Measurements from ENCODE around the gene PIGR.

PIGR gene

GRCh38 chr1:206908038-206908437, 38.2 kb downstream of the PIGR start:
- no peak for DNase-seq

- peak; percentile 67 for DNase-seq
Measured at GRCh38 chr1:206907304-206907991, 38.8 kb downstream of the PIGR start.

GRCh38 chr1:206905295-206906164, 40.7 kb downstream of the PIGR start:
- no peak for DNase-seq

- DNase-seq = no peak
Measured at GRCh38 chr1:206904423-206905142, 41.7 kb downstream of the PIGR start.

- DNase-seq = no peak
Measured at GRCh38 chr1:206903687-206904086, 42.6 kb downstream of the PIGR start.

GRCh38 chr1:206902702-206903101, 43.6 kb downstream of the PIGR start:
- no peak for DNase-seq

- no peak for DNase-seq
Measured at GRCh38 chr1:206901944-206902343, 44.3 kb downstream of the PIGR start.

- no peak for DNase-seq
Measured at GRCh38 chr1:206900149-206900548, 46.1 kb downstream of the PIGR start.

GRCh38 chr1:206899717-206900116, 46.5 kb downstream of the PIGR start:
- no peak for DNase-seq

- DNase-seq = no peak
Measured at GRCh38 chr1:206898915-206899431, 47.3 kb downstream of the PIGR start.

GRCh38 chr1:206898089-206898914, 48.0 kb downstream of the PIGR start:
- DNase-seq = no peak

GRCh38 chr1:206897175-206897574, 49.1 kb downstream of the PIGR start, which contains the start of gene IL24:
Gene IL24, plus strand, starts transcription at chr1:206897443. Its CDS starts 390 bp downstream, at chr1:206897833.
- no peak for DNase-seq

GRCh38 chr1:206896261-206896660, 50.0 kb downstream of the PIGR start:
- DNase-seq = no peak

- peak; percentile 81 for DNase-seq
Measured at GRCh38 chr1:206895837-206896242, 50.4 kb downstream of the PIGR start.

- peak; percentile 96 for DNase-seq
Measured at GRCh38 chr1:206895325-206895724, 50.9 kb downstream of the PIGR start.

- DNase-seq = no peak
Measured at GRCh38 chr1:206893380-206893779, 52.9 kb downstream of the PIGR start.

GRCh38 chr1:206892351-206892984, 53.8 kb downstream of the PIGR start:
- DNase-seq = no peak

- DNase-seq = no peak
Measured at GRCh38 chr1:206891412-206891811, 54.9 kb downstream of the PIGR start.

- no peak for DNase-seq
Measured at GRCh38 chr1:206890125-206891060, 55.9 kb downstream of the PIGR start.

GRCh38 chr1:206887701-206888100, 58.6 kb downstream of the PIGR start:
- DNase-seq = no peak

- no peak for DNase-seq
Measured at GRCh38 chr1:206886831-206887230, 59.4 kb downstream of the PIGR start.
